Dermis microvascular lymphatic vessel endothelial cell (primary cell): ENCODE measurements around the gene SNRPA1. TPM values are rescaled to one million over a fixed set of nuclear protein-coding genes. Genes with fewer than 3 reads are reported as not detected.

Source experiments
- DNase-seq, 2 donors: peaks; one replicate each; pipeline versions ENCODE4 v3.0.0 to v3.0.0-alpha.2; 2010; ENCODE audit warnings: low read depth in 2 of 2
- total RNA-seq: library from RNA; depleted of rRNA; stranded (reverse); fragments of >200 nt; gene quantifications from 2 replicates; pipeline ENCODE4 v1.2.1, GENCODE V29; 2014

The SNRPA1 gene
- total RNA-seq, 1 donor from 2014 or later: 11.0 TPM

DNA sequence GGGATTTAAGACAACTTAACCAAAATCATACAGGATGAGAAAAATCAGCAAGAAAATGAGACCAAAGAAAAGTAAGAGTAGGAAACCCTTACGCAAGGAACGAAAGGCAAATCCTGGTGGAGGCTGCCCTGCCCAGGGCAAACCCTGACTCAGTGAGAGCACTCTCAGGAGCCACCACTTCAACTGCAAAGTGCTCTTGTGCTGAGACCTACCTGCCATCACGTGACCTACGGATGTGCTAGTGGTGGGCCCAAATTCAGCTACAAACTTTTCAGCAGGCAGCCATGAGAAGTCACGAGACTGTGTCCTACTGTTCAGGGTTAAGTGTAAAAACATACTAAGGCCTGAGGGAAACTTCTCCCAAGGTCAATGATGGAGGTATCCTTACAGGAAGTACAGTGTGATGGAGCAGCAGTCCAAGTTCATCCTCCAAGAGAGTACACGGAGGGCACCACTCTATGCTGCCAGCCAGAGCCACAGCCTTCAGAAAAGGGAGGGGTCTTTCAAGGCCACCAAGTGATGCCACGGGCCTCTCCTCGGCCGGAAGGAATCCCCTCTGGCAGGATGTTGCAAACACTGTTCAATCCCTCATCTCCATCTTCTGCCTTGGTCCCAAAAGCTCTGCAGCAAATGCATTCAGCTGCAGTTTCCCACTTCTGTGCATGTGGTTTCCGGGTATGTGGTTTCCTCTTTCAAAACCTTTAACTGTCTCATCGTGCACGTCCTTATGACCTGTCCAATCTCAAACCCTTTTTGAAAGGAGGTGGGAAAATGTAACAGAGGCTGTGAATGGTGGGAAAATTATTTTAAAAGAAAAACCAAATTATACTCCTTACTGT, 52.7 kb downstream of the SNRPA1 start:
- DNase-seq: peak; percentile 29 to 45

DNA sequence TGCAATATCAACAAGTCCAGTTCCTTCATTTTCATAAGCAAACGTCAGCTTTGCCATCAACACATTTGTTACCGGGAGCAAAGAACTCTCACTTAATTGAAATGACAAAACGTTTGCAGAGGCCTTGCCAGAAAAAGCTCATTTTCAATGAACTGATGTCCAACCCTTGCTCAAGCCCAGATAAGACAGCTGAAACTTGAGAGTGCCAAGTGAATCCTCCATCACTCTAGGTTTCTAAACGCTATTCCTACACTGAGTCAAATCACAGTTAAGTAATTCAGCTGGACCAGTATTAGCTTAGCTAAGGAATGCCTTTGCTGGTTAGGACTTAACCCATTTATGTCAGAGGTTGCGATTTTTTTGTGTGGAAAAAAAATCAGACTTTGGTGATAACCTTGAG, 54.7 kb downstream of the SNRPA1 start:
- DNase-seq: no peak

DNA sequence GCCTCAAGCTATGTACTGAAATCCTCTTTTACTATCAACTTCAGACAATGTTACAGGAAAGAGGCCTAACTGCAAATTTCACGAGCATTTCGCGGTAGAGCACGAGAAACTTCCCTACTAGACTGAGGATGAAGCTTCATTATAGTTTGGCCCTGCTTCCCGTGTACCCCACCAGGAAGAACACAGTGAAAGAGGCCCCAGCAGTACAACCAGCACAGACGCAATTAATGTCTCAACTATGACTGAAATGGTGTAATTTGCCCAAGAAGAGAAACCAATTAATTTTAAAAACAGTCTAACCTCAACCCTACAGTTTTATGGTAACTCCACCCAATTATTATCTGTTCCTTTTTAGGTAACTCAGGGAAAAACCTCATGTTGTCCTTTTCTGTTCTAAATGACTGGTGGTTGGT, 55.3 kb downstream of the SNRPA1 start:
- DNase-seq: no peak

DNA sequence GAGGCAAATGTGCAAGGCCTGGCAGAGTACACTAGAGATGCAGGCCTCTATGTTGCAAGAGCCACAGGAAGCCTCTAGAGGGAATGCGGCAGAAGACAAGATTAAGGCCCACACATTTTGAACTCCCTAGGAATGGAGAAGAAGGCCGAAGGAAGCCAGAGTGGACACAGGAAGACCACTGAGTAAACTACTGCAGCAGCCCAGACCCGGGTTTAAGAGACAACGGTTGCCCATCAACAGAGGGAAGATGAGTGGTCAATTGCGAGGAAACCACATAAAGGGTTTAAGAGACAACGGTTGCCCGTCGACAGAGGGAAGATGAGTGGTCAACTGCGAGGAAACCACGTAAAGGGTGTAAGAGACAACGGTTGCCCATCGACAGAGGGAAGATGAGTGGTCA, 57.8 kb downstream of the SNRPA1 start:
- no peak for DNase-seq

DNA sequence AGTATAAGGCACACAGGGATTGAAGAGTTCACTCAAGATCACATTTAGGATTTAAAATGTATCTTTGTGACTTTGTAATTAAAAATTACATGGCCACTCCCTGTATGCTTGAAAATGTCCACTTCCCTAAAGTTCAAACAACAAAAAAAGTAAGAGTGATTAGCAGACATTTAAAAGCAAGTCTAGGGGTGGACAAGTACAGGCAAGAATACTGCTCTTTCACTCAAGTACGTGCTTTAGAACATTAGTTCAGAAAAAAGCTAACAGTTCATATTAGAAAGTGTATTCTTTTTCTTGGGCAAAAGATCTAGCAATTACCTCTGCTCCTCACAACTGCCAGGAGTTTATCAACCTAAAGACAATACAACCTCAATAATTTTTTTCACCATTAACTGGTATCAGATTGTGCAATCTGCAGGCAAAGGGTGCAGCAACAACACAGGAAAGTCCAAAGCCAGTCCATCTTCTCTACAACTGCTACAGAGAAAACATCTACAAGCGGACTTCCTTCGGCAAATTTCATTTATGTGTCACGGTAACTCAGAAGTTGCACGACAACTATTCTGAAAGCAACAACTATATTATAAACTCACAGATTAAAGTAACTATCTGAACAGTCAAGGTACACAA, 61.3 kb downstream of the SNRPA1 start:
- DNase-seq: no peak

DNA sequence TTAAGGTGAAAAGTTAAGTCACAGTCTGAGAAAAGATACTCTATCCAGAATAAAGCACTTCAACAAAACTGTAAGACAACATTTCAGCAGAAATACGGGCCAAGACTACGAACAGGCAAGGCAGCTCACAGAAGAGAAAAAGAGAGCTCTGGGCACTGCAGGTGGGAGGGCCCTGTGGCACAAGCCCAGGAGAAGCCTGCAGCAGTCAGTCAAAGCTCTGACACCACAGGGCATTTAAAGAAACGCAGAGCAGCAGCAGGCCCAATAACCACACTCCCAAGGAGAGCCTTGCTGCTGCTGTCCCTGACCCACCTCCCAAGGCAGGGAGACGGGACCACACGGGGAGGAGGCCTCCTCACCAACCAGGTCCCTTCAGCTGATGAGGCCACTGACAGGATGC, 62.4 kb downstream of the SNRPA1 start:
- DNase-seq: no peak

Other genes with a start within 250 kb of the SNRPA1 start
- gene CHSY1, start 43.2 kb downstream of the SNRPA1 start, total RNA-seq: 25.4 and 28.4 TPM in 2 replicates
- 45.4 and 54.2 TPM in 2 replicates for gene SELENOS, start 17.8 kb downstream of the SNRPA1 start, total RNA-seq
- 31.8 and 42.7 TPM in 2 replicates for gene PCSK6, start 194.5 kb upstream of the SNRPA1 start, total RNA-seq